T-helper 17 cell (primary cell): ENCODE data around the gene TEX29. TPM values are rescaled to one million over a fixed set of nuclear protein-coding genes. Genes with fewer than 3 reads are reported as not detected.

ENCODE experiments used
- ATAC-seq: fragments of 150-1000 bp; cut with Tn5 transposase; 2 replicates; pipeline ENCODE4 v1.10.0; 2021; ENCODE audit warnings: mild to moderate bottlenecking, moderate library complexity
- DNase-seq, 3 donors: peaks; one replicate each; pipeline versions ENCODE4 v3.0.0 to v3.0.0-alpha.2; 2020 to 2021
- H3K9me3 ChIP-seq: one replicate; pipeline ENCODE4 v1.7.0; 2013; ENCODE audit warnings: low read length, mild to moderate bottlenecking; ENCODE audit not compliant: control insufficient read depth, poor library complexity, severe bottlenecking
- H3K27ac Mint-ChIP-seq: one replicate; pipeline ENCODE4 v1.8.0; 2022; ENCODE audit warnings: mild to moderate bottlenecking, moderate library complexity, mixed read lengths
- H3K27me3 Mint-ChIP-seq: one replicate; pipeline ENCODE4 v1.8.0; 2022; ENCODE audit warnings: mixed read lengths
- H3K36me3 Mint-ChIP-seq: one replicate; pipeline ENCODE4 v1.8.0; 2022; ENCODE audit warnings: low read depth, mixed read lengths
- H3K4me1 Mint-ChIP-seq: one replicate; pipeline ENCODE4 v1.8.0; 2022; ENCODE audit warnings: mild to moderate bottlenecking, mixed read lengths
- H3K4me3 Mint-ChIP-seq: one replicate; pipeline ENCODE4 v1.8.0; 2022; ENCODE audit warnings: mild to moderate bottlenecking, moderate library complexity, mixed read lengths
- total RNA-seq, 4 donors: library from RNA in 2 of 4; stranded (reverse) in 2 of 4; gene quantifications; one replicate each; pipeline ENCODE4 v1.2.3 and lab custom pipeline; 2022 to 2026

TEX29 gene
- total RNA-seq, 2 donors from 2014 or later = not detected

- H3K36me3 Mint-ChIP-seq = peaks cover 2% of the 10 kb centered on the region
- H3K27ac Mint-ChIP-seq = no peak overlapping the region
- peaks cover 5% of the 10 kb centered on the region for H3K27me3 Mint-ChIP-seq
- H3K9me3 ChIP-seq = no peaks in the 10 kb centered on the region
- no peak overlapping the region for H3K4me3 Mint-ChIP-seq
- DNase-seq (no peak), ATAC-seq (no peak)
- peaks cover 2% of the 10 kb centered on the region for H3K4me1 Mint-ChIP-seq
Observed at GRCh38 chr13:111344471-111345191, 24.2 kb downstream of the TEX29 start.

GRCh38 chr13:111345682-111346081, 25.2 kb downstream of the TEX29 start:
- peaks cover 2% of the 10 kb centered on the region for H3K4me1 Mint-ChIP-seq
- no peak overlapping the region for H3K27ac Mint-ChIP-seq
- no peak overlapping the region for H3K4me3 Mint-ChIP-seq
- ATAC-seq (no peak), DNase-seq (no peak)
- H3K9me3 ChIP-seq = no peaks in the 10 kb centered on the region
- H3K27me3 Mint-ChIP-seq = peaks cover 5% of the 10 kb centered on the region
- H3K36me3 Mint-ChIP-seq = peaks cover 2% of the 10 kb centered on the region

- H3K36me3 Mint-ChIP-seq = peaks cover 2% of the 10 kb centered on the region
- no peak overlapping the region for H3K4me3 Mint-ChIP-seq
- H3K27ac Mint-ChIP-seq = no peak overlapping the region
- H3K27me3 Mint-ChIP-seq = peaks cover 5% of the 10 kb centered on the region
- no peaks in the 10 kb centered on the region for H3K9me3 ChIP-seq
- peaks cover 2% of the 10 kb centered on the region for H3K4me1 Mint-ChIP-seq
- ATAC-seq = no peak
- no peak for DNase-seq
Observed at GRCh38 chr13:111346101-111346680, 25.7 kb downstream of the TEX29 start.

GRCh38 chr13:111347438-111347837, 27.0 kb downstream of the TEX29 start:
- Mint-ChIP-seq H3K27me3 (peaks cover 5% of the 10 kb centered on the region), H3K36me3 (peaks cover 2% of the 10 kb centered on the region), H3K27ac (no peak overlapping the region), H3K4me1 (peaks cover 2% of the 10 kb centered on the region), H3K4me3 (no peak overlapping the region)
- ATAC-seq (no peak), DNase-seq (no peak)
- no peaks in the 10 kb centered on the region for H3K9me3 ChIP-seq

GRCh38 chr13:111353508-111353907, 33.1 kb downstream of the TEX29 start:
- no peaks in the 10 kb centered on the region for H3K9me3 ChIP-seq
- no peak overlapping the region for H3K4me3 Mint-ChIP-seq
- H3K4me1 Mint-ChIP-seq = peaks cover 3% of the 10 kb centered on the region
- ATAC-seq (no peak), DNase-seq (no peak)
- H3K27me3 Mint-ChIP-seq = no peaks in the 10 kb centered on the region
- no peaks in the 10 kb centered on the region for H3K36me3 Mint-ChIP-seq
- no peak overlapping the region for H3K27ac Mint-ChIP-seq

GRCh38 chr13:111354789-111355188, 34.3 kb downstream of the TEX29 start:
- DNase-seq = no peak
- no peak overlapping the region for H3K27ac Mint-ChIP-seq

GRCh38 chr13:111356795-111357194, 36.4 kb downstream of the TEX29 start:
- Mint-ChIP-seq H3K36me3 (peaks cover 2% of the 10 kb centered on the region), H3K4me3 (no peak overlapping the region), H3K4me1 (peaks cover 3% of the 10 kb centered on the region), H3K27me3 (peaks cover 19% of the 10 kb centered on the region), H3K27ac (no peak overlapping the region)
- DNase-seq (no peak), ATAC-seq (no peak)
- no peaks in the 10 kb centered on the region for H3K9me3 ChIP-seq

More at GRCh38 chr13:111354789-111355188, 34.3 kb downstream of the TEX29 start:
- Mint-ChIP-seq H3K4me3 (no peak overlapping the region), H3K27me3 (no peaks in the 10 kb centered on the region), H3K36me3 (no peaks in the 10 kb centered on the region), H3K4me1 (peaks cover 3% of the 10 kb centered on the region)
- no peaks in the 10 kb centered on the region for H3K9me3 ChIP-seq
- ATAC-seq = no peak

GRCh38 chr13:111359237-111359915, 38.9 kb downstream of the TEX29 start:
- Mint-ChIP-seq H3K27ac (no peak overlapping the region), H3K27me3 (peaks cover 40% of the 10 kb centered on the region), H3K4me1 (peaks cover 3% of the 10 kb centered on the region), H3K4me3 (no peak overlapping the region), H3K36me3 (peaks cover 2% of the 10 kb centered on the region)
- ATAC-seq = no peak
- DNase-seq = no peak
- no peaks in the 10 kb centered on the region for H3K9me3 ChIP-seq

GRCh38 chr13:111359930-111360329, 39.5 kb downstream of the TEX29 start:
- H3K4me1 Mint-ChIP-seq = no peaks in the 10 kb centered on the region
- H3K27ac Mint-ChIP-seq = no peak overlapping the region
- ATAC-seq (no peak), DNase-seq (no peak)
- H3K4me3 Mint-ChIP-seq = no peak overlapping the region
- peaks cover 2% of the 10 kb centered on the region for H3K36me3 Mint-ChIP-seq
- no peaks in the 10 kb centered on the region for H3K9me3 ChIP-seq
- peaks cover 40% of the 10 kb centered on the region for H3K27me3 Mint-ChIP-seq

- Mint-ChIP-seq H3K27me3 (peaks cover 40% of the 10 kb centered on the region), H3K4me1 (no peaks in the 10 kb centered on the region), H3K36me3 (peaks cover 2% of the 10 kb centered on the region), H3K4me3 (no peak overlapping the region), H3K27ac (no peak overlapping the region)
- no peaks in the 10 kb centered on the region for H3K9me3 ChIP-seq
- DNase-seq = no peak
- ATAC-seq = no peak
Observed at GRCh38 chr13:111360452-111360851, 40.0 kb downstream of the TEX29 start.

- Mint-ChIP-seq H3K36me3 (peaks cover 2% of the 10 kb centered on the region), H3K27ac (no peak overlapping the region), H3K4me3 (no peak overlapping the region), H3K27me3 (peaks cover 40% of the 10 kb centered on the region), H3K4me1 (no peaks in the 10 kb centered on the region)
- no peaks in the 10 kb centered on the region for H3K9me3 ChIP-seq
- ATAC-seq (no peak), DNase-seq (no peak)
Observed at GRCh38 chr13:111361046-111361872, 40.8 kb downstream of the TEX29 start.

- Mint-ChIP-seq H3K4me3 (no peak overlapping the region), H3K27me3 (peaks cover 40% of the 10 kb centered on the region), H3K4me1 (no peaks in the 10 kb centered on the region), H3K36me3 (peaks cover 2% of the 10 kb centered on the region), H3K27ac (no peak overlapping the region)
- ATAC-seq (no peak), DNase-seq (no peak)
- no peaks in the 10 kb centered on the region for H3K9me3 ChIP-seq
Observed at GRCh38 chr13:111361873-111362648, 41.6 kb downstream of the TEX29 start.
